ENCODE data around the gene TEX9.
"Not testable (repeated sequence)": the region's sequence is repeated elsewhere in the genome, so short reads cannot be mapped to it uniquely, and the experiment has no call there.

Gene TEX9

GRCh38 chr15:56346414-56346813 lies 18.8 kb upstream of the TEX9 start:
- ATAC-seq (replicated peaks) (no peak), DNase-seq (no peak)
- Mint-ChIP-seq H3K27ac (no peak overlapping the region), H3K36me3 (no peaks in the 10 kb centered on the region), H3K9me3 (peaks cover 0 to 2% of the 10 kb centered on the region in 2 donors), H3K4me1 (no peaks in the 10 kb centered on the region), H3K4me3 (no peak overlapping the region), H3K27me3 (peaks cover 0 to 14% of the 10 kb centered on the region in 2 donors)

GRCh38 chr15:56349554-56349953 lies 15.7 kb upstream of the TEX9 start:
- Mint-ChIP-seq H3K27me3 (peaks cover 0 to 14% of the 10 kb centered on the region in 2 donors), H3K4me1 (peaks cover 0 to 2% of the 10 kb centered on the region in 2 donors), H3K4me3 (no peak overlapping the region), H3K36me3 (no peaks in the 10 kb centered on the region), H3K27ac (peak overlapping the region; percentile 60), H3K9me3 (peaks cover 0 to 2% of the 10 kb centered on the region in 2 donors)
- no peak for ATAC-seq (replicated peaks)
- no peak for DNase-seq

DNA sequence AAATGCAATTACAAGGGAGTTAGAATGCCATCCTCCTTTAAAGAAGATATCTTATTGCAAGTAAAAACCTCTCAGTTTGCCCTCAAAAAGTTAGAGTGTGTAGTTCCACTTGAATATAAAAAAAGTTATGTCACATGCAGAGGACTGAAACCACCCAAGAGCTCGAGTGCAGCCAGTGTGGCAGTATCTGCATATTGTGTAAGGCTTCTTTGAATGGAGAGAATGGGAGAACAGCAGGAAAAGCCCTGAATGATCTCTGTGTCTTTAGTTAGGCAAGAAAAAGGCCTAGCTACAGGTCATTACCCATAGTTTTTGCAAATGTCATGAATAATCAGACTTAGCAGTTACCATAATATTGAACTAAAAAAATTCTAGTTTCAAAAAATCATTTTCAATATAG lies 13.9 kb upstream of the TEX9 start:
- no peak for DNase-seq
- peaks cover 0 to 3% of the 10 kb centered on the region in 2 donors for H3K27me3 Mint-ChIP-seq
- no peaks in the 10 kb centered on the region for H3K36me3 Mint-ChIP-seq
- H3K27ac Mint-ChIP-seq, result no peak overlapping the region
- peaks cover 0 to 2% of the 10 kb centered on the region in 2 donors for H3K9me3 Mint-ChIP-seq
- no peak for ATAC-seq (replicated peaks)
- peaks cover 2% of the 10 kb centered on the region in 2 donors for H3K4me1 Mint-ChIP-seq
- H3K4me3 Mint-ChIP-seq, result no peak overlapping the region

- H3K4me3 Mint-ChIP-seq, result no peak overlapping the region
- H3K4me1 Mint-ChIP-seq, result peaks cover 5 to 9% of the 10 kb centered on the region in 2 donors
- H3K36me3 Mint-ChIP-seq, result no peaks in the 10 kb centered on the region
- ATAC-seq (replicated peaks) (no peak), DNase-seq (no peak)
- H3K27ac Mint-ChIP-seq, result no peak overlapping the region
- H3K9me3 Mint-ChIP-seq, result peaks cover 0 to 2% of the 10 kb centered on the region in 2 donors
- no peaks in the 10 kb centered on the region for H3K27me3 Mint-ChIP-seq
These were observed 13.2 kb upstream of the TEX9 start for GRCh38 chr15:56351957-56352506.

DNA sequence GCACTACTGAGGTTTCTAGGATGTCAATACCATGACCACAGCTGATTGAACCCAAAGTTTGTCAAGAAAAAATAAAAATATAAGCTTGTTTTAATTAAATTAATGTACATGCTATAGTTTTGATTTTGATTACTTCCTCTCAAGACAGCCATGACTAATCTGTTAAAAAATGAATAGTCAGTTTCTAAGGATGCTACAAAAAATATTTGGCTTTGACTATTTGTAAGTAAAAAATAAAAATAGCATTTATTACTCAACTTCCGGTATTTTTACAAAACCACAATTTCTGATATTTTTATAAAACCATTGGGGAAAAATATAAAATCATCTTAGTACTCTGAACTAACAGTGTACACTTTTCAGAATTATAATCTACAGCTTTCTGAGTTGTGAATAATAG lies 12.1 kb upstream of the TEX9 start:
- no peak for ATAC-seq (replicated peaks)
- Mint-ChIP-seq H3K4me3 (no peak overlapping the region), H3K27me3 (no peaks in the 10 kb centered on the region), H3K4me1 (peaks cover 9 to 15% of the 10 kb centered on the region in 2 donors), H3K9me3 (peaks cover 0 to 2% of the 10 kb centered on the region in 2 donors), H3K27ac (no peak overlapping the region), H3K36me3 (no peaks in the 10 kb centered on the region)
- no peak for DNase-seq

GRCh38 chr15:56353740-56354139 lies 11.5 kb upstream of the TEX9 start:
- H3K4me1 Mint-ChIP-seq, result peaks cover 11 to 15% of the 10 kb centered on the region in 2 donors

DNA sequence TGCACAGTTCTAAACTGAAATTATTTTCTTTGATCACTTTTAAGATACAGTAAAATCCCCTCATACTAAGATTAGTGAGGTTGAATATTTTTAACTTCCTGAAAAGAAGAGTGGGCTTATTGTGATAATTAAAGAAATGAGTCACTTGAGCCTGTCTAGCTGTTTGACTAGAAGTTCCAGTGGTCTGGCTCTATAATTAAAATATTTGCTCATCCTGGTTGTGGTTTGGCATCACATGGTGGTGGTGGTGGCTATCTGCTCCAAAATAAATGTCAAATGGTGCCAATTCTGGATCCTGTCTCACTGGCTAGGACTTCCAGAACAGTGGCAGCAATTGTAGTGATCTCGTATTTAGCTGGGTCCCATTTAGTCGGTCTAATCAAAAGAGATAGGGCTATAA lies 8.6 kb upstream of the TEX9 start:
- Mint-ChIP-seq H3K9me3 (peaks cover 3 to 4% of the 10 kb centered on the region in 2 donors), H3K27me3 (peaks cover 0 to 6% of the 10 kb centered on the region in 2 donors), H3K36me3 (no peaks in the 10 kb centered on the region), H3K4me1 (peaks cover 12 to 15% of the 10 kb centered on the region in 2 donors), H3K27ac (no peak overlapping the region), H3K4me3 (peak overlapping the region in 1 of 2 donors; percentile 18)
- DNase-seq (peak; percentile 14), ATAC-seq (replicated peaks) (peak; percentile 94 to 95)

More at GRCh38 chr15:56353740-56354139, 11.5 kb upstream of the TEX9 start:
- H3K9me3 Mint-ChIP-seq, result peaks cover 2% of the 10 kb centered on the region in 2 donors
- no peak overlapping the region for H3K27ac Mint-ChIP-seq
- no peak for DNase-seq
- H3K4me3 Mint-ChIP-seq, result no peak overlapping the region
- peaks cover 0 to 3% of the 10 kb centered on the region in 2 donors for H3K27me3 Mint-ChIP-seq
- no peak for ATAC-seq (replicated peaks)
- no peaks in the 10 kb centered on the region for H3K36me3 Mint-ChIP-seq

DNA sequence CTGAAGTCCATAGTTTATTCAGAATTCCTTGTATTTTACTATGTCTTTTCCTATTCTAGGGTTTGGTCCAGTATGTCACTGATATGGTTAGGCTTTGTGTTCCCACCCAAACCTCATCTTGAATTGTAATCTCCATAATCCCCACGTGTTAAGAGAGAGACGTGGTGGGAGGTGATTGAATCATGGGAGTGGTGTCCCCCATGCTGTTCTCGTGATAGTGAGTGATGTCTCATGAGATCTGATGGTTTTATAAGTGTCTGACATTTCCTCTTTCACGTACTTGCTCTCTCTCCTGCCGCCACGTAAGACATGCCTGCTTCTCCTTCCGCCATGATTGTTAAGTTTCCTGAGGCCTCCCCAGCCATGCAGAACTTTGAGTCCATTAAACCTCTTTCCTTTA lies 6.6 kb upstream of the TEX9 start:
- peaks cover 6 to 9% of the 10 kb centered on the region in 2 donors for H3K9me3 Mint-ChIP-seq
- ATAC-seq (replicated peaks) (no peak), DNase-seq (no peak)
- H3K27me3 Mint-ChIP-seq, result peaks cover 0 to 19% of the 10 kb centered on the region in 2 donors
- no peak overlapping the region for H3K27ac Mint-ChIP-seq
- peaks cover 12 to 15% of the 10 kb centered on the region in 2 donors for H3K4me1 Mint-ChIP-seq
- no peak overlapping the region for H3K4me3 Mint-ChIP-seq
- H3K36me3 Mint-ChIP-seq, result no peaks in the 10 kb centered on the region

DNA sequence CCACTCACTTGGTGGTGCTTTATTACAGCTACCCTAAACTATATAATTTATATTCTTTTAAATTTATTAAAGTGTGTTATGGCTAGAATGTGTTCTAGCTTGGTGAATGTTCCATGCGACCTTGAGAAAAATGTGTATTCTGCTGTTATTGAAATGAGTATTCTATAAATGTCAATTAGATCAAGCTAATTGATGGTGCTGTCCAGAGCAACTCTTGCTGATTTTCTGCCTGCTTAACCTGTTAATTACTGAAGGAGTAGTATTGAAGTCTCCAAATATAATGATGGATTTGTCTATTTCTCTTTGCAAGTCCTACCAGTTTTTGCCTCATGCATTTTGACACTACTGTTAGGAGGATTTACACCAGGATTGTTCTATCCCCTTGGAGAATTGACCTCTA lies 3.2 kb upstream of the TEX9 start:
- Mint-ChIP-seq H3K36me3 (no peaks in the 10 kb centered on the region), H3K27me3 (peaks cover 6 to 26% of the 10 kb centered on the region in 2 donors), H3K4me3 (no peak overlapping the region), H3K27ac (no peak overlapping the region), H3K9me3 (peaks cover 6 to 9% of the 10 kb centered on the region in 2 donors), H3K4me1 (peaks cover 12 to 23% of the 10 kb centered on the region in 2 donors)
- no peak for DNase-seq
- ATAC-seq (replicated peaks), result no peak

GRCh38 chr15:56366211-56366610 lies 985 bp downstream of the TEX9 start:
- peak overlapping the region; percentile 88 for H3K27ac Mint-ChIP-seq

GRCh38 chr15:56367156-56367555 lies 1.9 kb downstream of the TEX9 start:
- Mint-ChIP-seq H3K4me1 (peaks cover 16 to 33% of the 10 kb centered on the region in 2 donors), H3K27me3 (peaks cover 10 to 17% of the 10 kb centered on the region in 2 donors)

More at GRCh38 chr15:56366211-56366610, 985 bp downstream of the TEX9 start:
- Mint-ChIP-seq H3K4me1 (peaks cover 11 to 24% of the 10 kb centered on the region in 2 donors), H3K27me3 (peaks cover 10 to 20% of the 10 kb centered on the region in 2 donors), H3K36me3 (no peaks in the 10 kb centered on the region), H3K4me3 (peak overlapping the region; percentile 91 to 98), H3K9me3 (peaks cover 3 to 5% of the 10 kb centered on the region in 2 donors)
- DNase-seq (no peak), ATAC-seq (replicated peaks) (no peak)

DNA sequence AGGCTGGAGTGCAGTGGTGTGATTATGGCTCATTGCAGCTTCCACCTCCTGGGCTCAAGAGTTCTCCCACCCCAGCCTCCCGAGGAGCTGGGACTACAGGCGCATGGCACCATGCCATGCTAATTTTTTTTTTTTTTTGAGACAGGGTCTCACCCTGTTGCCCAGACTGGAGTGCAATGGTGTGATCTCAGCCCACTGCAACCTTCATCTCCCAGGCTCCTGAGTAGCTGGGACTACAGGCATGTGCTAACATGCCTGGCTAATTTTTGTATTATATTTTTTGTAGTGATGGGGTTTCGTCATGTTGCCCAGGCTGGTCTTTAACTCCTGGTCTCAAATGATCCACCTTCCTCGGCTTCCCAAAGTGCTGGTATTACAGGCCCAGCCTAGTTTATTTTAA lies 4.0 kb downstream of the TEX9 start:
- no peak for ATAC-seq (replicated peaks)
- Mint-ChIP-seq H3K9me3 (no peaks in the 10 kb centered on the region), H3K27me3 (peaks cover 8 to 10% of the 10 kb centered on the region in 2 donors), H3K27ac (no peak overlapping the region), H3K36me3 (no peaks in the 10 kb centered on the region), H3K4me1 (peaks cover 18 to 33% of the 10 kb centered on the region in 2 donors), H3K4me3 (no peak overlapping the region)
- DNase-seq, result no peak

More at GRCh38 chr15:56367156-56367555, 1.9 kb downstream of the TEX9 start:
- H3K9me3 Mint-ChIP-seq, result peaks cover 3% of the 10 kb centered on the region in 2 donors
- peak overlapping the region in 1 of 2 donors; percentile 39 for H3K4me3 Mint-ChIP-seq
- H3K36me3 Mint-ChIP-seq, result no peaks in the 10 kb centered on the region
- no peak overlapping the region for H3K27ac Mint-ChIP-seq
- DNase-seq (no peak), ATAC-seq (replicated peaks) (no peak)

- Mint-ChIP-seq H3K27ac (peak overlapping the region; percentile 52), H3K4me1 (peaks cover 12 to 16% of the 10 kb centered on the region in 2 donors), H3K36me3 (peaks cover 0 to 5% of the 10 kb centered on the region in 2 donors), H3K9me3 (peaks cover 0 to 4% of the 10 kb centered on the region in 2 donors), H3K27me3 (peaks cover 0 to 4% of the 10 kb centered on the region in 2 donors), H3K4me3 (peak overlapping the region in 1 of 2 donors; percentile 31)
- no peak for DNase-seq
- peak; percentile 99 for ATAC-seq (replicated peaks)
These were observed 6.4 kb downstream of the TEX9 start for GRCh38 chr15:56371495-56372147.

GRCh38 chr15:56374693-56375092 lies 9.5 kb downstream of the TEX9 start:
- H3K4me1 Mint-ChIP-seq, result peaks cover 10 to 16% of the 10 kb centered on the region in 2 donors
- DNase-seq; H3K9me3 Mint-ChIP-seq; H3K27ac Mint-ChIP-seq; ATAC-seq (replicated peaks); H3K4me3 Mint-ChIP-seq: not testable (repeated sequence)
- H3K36me3 Mint-ChIP-seq, result peaks cover 0 to 21% of the 10 kb centered on the region in 2 donors
- H3K27me3 Mint-ChIP-seq, result peaks cover 0 to 12% of the 10 kb centered on the region in 2 donors

DNA sequence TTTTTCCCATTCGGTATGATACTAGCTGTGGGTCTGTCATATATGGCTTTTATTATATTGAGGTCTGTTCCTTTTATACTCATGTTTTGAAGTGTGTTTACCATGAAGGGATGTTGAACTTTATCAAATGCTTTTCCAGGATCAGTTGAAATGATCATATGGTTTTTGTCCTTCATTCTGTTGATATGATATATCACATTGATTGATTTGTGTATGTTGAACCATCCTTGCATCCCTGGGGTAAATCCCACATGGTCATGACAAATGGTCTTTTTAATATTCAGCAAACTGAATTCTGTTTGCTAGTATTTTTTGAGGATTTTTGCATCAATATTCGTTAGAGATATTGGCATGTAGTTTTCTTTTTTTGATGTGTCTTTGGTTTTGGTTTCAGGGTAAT lies 12.6 kb downstream of the TEX9 start:
- Mint-ChIP-seq H3K9me3 (peaks cover 18 to 21% of the 10 kb centered on the region in 2 donors), H3K36me3 (peaks cover 6 to 34% of the 10 kb centered on the region in 2 donors)
- ATAC-seq (replicated peaks); H3K4me3 Mint-ChIP-seq; H3K27ac Mint-ChIP-seq; DNase-seq; H3K27me3 Mint-ChIP-seq; H3K4me1 Mint-ChIP-seq: not testable (repeated sequence)
